Smooth muscle cell of the brain vasculature (primary cell): ENCODE data around the gene FDX2.
A peak's percentile ranks its signal among the peaks of the same experiment; 100 is the strongest.
"Not testable (repeated sequence)": the region's sequence is repeated elsewhere in the genome, so short reads cannot be mapped to it uniquely, and the experiment has no call there.

Source experiments
- DNase-seq: peaks from one replicate; pipeline ENCODE4 v3.0.0-alpha.2; 2012; ENCODE audit warnings: low read depth, low spot score

Gene FDX2

DNA sequence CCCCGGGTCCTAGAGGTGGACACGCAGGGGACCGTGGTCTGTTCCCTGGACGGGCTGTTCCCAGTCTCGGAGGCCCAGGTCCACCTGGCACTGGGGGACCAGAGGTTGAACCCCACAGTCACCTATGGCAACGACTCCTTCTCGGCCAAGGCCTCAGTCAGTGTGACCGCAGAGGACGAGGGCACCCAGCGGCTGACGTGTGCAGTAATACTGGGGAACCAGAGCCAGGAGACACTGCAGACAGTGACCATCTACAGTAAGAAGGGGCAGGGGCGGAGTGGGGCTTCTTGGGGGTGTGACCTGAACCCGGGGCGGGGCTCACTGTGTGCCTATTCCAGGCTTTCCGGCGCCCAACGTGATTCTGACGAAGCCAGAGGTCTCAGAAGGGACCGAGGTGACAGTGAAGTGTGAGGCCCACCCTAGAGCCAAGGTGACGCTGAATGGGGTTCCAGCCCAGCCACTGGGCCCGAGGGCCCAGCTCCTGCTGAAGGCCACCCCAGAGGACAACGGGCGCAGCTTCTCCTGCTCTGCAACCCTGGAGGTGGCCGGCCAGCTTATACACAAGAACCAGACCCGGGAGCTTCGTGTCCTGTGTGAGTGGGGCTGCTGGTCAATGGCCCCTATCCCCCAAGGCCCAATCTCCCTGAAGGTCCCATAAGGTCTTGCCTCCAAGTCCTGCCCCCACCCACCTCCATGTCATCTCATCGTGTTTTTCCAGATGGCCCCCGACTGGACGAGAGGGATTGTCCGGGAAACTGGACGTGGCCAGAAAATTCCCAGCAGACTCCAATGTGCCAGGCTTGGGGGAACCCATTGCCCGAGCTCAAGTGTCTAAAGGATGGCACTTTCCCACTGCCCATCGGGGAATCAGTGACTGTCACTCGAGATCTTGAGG is 31.5 kb downstream of the FDX2 start:
- DNase-seq: no peak

DNA sequence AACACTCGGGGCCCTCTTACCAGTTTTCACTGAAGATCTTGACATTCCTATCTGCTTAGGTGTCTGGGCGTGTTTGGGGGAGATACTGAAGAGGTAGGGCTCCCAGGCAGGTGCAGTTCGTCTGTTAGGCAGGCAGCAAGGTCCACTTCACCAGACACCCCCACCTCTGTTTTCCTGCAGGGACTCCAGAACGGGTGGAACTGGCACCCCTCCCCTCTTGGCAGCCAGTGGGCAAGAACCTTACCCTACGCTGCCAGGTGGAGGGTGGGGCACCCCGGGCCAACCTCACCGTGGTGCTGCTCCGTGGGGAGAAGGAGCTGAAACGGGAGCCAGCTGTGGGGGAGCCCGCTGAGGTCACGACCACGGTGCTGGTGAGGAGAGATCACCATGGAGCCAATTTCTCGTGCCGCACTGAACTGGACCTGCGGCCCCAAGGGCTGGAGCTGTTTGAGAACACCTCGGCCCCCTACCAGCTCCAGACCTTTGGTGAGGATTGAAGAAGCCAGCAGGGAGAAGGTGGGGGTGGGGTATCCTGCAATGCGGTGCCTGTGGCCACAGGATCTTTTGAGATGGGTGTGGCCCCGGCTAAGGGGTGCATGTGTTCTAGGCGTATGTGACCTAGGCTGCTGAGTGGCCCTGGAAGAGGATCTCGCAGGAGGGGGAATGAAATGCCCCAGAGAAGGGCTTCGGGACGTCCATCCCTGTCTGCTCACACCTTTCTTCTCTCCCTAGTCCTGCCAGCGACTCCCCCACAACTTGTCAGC is 32.3 kb downstream of the FDX2 start:
- no peak for DNase-seq

DNA sequence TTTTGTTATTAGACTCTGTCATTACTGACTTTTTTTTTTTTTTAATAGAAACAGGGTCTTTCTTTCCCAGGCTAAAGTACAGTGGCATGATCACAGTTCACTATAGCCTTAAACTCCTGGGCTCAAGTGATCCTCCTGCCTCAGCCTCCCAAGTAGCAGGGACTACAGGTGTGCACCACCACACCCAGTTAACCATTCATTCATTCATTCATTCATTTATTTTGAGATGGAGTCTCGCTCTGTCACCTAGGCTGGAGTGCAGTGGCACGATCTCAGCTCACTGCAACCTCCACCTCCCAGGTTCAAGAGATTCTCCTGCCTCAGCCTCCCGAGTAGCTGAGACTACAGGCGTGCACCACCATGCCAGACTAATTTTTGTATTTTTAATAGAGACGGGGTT is 33.8 kb downstream of the FDX2 start:
- DNase-seq: not testable (repeated sequence)

DNA sequence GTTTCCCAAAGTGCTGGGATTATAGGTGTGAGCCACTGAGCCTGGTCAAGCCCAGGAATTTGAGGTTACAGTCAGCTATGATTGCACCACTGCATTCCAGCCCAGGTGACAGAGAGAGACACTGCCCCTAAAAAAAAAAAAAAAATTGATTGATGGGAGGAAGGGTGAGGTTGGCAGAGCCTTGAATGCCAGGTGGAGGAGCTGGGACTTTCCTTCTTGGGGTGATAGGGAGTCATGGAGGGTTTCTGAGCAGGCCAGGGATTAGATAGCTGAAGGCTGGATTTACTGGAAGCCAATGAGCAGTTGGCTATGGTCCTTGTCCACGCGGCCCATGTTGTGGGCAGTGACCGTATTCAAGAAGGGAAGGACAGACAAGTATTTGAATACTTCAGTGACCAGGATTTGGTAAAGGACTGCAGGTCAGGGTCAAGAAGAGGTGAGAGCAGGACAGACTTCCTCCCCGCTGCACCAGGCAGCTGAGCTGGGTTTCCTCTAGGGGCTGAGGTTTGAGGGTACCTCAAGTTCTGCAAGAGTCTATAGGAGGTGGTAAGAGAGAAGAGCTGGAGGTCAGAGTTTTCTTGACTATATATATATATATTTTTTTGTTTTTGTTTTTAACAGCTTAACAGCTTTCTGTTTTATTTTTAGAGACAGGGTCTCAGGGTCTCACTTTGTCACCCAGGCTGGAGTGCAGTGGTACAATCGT is 35.9 kb downstream of the FDX2 start:
- no peak for DNase-seq

DNA sequence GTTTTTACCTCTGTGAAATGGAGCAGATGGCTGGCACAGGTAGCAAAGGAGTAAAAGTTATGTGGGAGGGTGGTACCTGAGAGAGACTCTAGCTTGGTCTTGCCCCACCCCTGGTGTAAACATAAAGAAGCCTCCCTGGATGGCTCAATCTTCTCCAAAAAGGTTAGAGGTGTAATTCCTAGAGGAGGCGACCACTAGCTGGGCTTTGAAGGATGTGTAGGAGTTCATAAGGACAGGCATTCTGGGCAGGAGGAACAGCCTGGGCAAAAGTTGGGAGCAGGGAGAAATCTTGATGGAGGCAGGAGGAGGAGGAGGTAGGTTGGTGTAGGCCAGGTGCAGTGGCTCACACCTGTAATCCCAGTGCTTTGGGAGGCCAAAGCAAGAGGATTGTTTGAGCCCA is 36.9 kb downstream of the FDX2 start:
- no peak for DNase-seq

DNA sequence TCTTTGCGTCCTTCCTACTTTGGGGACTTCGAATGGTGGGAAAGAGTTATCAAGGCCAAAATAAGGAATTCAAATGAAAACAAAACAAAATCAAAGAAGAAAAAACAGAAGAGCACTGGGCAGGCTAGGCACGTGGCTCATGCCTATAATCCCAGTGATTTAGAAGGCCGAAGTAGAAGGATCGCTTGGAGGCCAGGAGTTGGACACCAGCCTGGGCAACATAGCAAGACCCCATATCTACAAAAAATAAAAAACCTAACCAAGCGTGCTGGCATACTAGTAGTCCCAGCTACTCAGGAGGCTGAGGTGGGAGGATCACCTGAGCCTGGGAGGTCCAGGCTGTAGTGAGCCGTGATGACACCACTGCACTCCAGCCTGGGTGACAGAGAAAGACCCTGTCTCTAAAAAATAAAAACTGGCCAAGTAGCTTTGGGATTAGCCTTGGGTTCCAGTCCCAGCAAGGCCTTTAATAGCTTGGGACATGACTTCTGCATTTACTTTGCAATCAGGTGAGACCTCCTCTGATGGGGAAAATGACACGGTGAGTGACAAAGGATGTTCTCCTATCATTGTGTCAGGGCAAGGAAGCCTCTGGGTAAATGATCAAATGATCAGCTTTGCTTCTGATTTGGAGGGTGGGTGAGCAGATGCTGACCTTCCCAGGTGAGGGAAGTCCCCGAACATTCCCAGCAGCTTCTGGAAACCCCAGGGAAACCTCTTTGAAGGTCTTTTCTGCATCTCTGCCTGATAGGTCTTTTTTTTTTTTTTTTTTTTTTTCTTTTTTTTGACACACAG is 37.8 kb downstream of the FDX2 start:
- no peak for DNase-seq

DNA sequence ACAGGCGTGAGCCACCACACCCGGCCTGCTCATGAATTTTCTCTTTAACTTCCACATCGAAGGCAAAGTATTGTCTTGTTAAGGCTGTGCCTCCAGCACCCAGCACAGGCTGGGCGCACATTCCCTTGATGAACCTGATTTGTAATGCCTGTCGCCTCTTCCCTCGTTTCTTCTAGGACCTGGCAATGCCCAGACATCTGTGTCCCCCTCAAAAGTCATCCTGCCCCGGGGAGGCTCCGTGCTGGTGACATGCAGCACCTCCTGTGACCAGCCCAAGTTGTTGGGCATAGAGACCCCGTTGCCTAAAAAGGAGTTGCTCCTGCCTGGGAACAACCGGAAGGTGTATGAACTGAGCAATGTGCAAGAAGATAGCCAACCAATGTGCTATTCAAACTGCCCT is 41.2 kb downstream of the FDX2 start:
- DNase-seq: no peak

DNA sequence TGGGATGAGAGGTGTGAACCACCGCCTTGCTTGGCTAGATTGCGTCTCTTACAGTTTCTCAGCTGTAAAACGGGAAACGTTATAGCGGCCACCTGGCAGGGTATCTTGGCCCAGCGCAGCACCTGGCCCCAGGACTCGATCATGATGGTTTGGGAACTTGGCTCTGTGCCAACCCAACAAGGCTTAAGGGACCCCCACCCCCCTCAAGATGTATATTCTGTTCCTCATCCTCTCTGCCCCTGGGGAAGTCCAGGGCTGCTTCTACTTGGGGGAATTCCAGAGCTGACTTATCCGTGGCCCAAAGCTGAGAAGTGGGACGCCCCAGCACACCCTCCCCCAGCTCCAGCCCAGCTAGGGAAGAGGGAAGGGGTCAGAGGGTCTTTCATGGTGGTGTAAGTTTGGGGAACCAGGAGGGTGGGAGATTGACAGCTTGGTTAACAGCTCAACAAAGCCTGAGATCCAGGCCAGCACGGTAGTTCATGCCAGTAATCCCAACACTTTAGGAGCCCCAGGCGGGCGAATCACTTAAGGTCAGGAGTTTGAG is 44.2 kb downstream of the FDX2 start:
- DNase-seq: no peak

DNA sequence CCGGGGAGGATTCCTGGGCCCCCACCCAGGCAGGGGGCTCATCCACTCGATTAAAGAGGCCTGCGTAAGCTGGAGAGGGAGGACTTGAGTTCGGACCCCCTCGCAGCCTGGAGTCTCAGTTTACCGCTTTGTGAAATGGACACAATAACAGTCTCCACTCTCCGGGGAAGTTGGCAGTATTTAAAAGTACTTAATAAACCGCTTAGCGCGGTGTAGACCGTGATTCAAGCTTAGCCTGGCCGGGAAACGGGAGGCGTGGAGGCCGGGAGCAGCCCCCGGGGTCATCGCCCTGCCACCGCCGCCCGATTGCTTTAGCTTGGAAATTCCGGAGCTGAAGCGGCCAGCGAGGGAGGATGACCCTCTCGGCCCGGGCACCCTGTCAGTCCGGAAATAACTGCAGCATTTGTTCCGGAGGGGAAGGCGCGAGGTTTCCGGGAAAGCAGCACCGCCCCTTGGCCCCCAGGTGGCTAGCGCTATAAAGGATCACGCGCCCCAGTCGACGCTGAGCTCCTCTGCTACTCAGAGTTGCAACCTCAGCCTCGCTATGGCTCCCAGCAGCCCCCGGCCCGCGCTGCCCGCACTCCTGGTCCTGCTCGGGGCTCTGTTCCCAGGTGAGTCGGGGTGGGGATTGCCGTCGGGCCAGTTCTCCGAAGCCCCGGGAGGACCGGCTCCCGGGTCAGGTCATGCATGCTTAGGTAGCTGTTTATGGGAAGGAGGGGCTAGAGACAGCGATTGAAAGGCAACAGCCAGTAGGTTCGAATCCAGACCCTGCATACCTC is 45.0 kb downstream of the FDX2 start, which contains the start of gene ICAM1:
Gene ICAM1 (plus strand): TSS at position 505 of the 779 bp plus-strand sequence. CDS start 40 bp downstream, at position 545.
- no peak for DNase-seq

DNA sequence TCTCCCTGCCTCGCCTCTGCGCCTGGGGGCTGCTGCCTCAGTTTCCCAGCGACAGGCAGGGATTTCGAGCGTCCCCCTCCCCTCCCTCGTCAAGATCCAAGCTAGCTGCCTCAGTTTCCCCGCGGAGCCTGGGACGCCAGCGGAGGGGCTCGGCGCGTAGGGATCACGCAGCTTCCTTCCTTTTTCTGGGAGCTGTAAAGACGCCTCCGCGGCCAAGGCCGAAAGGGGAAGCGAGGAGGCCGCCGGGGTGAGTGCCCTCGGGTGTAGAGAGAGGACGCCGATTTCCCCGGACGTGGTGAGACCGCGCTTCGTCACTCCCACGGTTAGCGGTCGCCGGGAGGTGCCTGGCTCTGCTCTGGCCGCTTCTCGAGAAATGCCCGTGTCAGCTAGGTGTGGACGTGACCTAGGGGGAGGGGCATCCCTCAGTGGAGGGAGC is 45.6 kb downstream of the FDX2 start:
- DNase-seq: no peak

DNA sequence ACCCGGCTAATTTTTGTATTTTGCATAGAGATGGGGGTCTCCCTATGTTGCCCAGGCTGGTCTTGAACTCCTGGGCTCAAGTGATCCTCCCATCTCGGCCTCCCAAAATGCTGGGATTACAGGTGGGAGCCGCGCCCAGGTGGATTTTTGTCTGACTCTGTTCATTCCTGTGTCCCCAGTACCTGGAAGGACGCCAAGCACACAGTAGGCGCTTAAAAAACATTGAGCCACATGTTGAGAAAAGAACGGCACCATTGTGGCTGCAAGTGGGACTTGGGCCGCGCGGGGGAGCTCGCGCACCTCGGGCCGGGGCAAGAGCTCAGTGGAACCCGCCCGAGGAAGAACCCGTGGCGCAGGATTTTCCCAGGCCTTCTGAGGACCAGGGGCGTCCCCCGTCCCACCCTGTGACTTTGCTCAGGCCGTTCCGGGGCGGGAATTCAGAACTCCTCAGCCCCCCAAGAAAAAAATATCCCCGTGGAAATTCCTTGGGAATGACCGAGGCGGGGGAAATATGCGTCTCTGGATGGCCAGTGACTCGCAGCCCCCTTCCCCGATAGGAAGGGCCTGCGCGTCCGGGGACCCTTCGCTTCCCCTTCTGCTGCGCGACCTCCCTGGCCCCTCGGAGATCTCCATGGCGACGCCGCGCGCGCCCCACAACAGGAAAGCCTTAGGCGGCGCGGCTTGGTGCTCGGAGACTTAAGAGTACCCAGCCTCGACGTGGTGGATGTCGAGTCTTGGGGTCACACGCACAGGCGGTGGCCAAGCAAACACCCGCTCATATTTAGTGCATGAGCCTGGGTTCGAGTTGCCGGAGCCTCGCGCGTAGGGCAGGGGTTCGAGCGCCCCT is 46.3 kb downstream of the FDX2 start:
- peak; percentile 56 for DNase-seq

DNA sequence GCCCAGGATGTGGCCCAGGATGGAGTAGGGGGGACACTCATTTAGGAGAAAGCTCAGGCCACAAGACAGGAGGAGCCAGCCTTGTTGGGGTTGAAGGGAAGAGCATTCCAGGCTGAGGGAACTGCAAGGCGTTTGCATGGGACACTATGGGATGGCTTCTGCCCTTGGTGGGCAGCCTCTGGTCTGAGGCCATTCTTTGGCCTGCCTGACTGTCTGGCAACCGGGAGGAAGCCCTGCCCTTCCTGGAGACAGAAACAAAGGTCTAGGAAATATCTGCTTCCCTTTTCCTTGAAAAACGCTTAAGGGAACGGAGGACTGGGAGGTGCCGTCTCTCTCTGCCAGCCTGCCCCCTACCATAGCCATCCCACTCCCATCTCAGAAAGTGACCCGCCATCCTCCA is 47.7 kb downstream of the FDX2 start:
- no peak for DNase-seq

DNA sequence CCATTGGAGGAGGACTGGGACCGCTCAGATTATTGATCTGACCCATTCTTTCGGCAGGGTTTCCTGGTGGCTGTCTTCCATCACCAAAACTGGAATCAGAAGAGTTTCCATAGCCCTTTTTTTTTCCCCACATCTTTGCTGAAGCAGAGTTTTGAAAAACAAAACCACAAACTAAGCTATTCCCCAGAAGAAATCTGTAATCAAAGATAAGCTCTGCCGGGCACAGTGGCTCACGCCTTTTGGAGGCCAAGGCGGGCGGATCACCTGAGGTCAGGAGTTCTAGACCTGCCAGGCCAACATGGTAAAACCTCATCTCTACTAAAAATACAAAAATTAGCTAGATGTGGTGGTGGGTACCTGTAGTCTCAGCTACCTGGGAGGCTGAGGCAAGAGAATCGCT is 49.1 kb downstream of the FDX2 start:
- no peak for DNase-seq

DNA sequence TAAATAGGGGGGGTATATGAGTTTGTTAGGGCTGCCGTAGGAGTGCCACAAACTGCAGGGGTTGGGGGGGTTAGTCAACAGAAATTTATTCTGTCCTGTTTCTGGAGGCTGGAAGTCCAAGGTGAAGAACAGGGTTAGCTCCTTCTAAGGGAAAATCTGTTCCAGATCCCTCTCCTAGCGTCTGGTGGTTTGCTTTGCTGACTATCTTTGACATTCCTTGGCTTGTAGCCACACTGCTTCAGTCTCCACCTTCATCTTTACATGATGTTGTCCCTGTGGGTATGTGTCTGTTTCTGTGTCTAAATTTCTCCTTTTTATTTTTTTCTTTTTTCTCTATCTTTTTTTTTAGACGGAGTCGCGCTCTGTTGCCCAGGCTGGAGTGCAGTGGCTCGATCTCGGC is 53.0 kb downstream of the FDX2 start:
- DNase-seq: no peak

DNA sequence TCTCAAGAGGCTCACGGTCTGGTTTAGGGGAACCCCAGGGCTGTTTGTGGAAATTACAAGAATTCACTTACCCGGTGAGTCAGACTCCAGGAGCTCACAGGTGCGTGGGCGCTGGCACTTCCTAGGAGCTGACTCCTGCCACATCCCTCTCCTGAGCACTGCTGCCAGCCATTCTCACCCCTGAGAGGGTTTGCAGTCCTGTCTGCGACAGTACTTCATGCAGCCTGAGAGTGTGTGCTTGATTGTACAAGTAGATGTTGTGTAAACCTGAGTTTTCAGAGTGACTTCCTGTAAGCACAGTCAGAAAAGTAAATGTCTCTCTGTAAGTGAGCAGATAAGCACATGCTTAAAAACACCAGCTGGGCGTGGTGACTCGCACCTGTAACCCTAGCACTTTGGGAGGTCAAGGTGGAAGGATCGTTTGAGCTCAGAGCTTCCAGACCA is 55.7 kb downstream of the FDX2 start:
- no peak for DNase-seq
